Body of pancreas (tissue), 4 donors: ENCODE data around the gene DNAH1.

Experiments
- POLR2A ChIP-seq, 3 donors: fragments of 450-650 bp; IDR thresholded peaks; one replicate each; pipeline ENCODE4 v1.6.1; 2016; ENCODE audit warnings: antibody characterized with exemption in 3 of 3, mild to moderate bottlenecking in 2 of 3
- TF ChIP-seq, protein P1 (sequence below), 7 experiments: fragments of 450-650 bp in 4 of 7; fragments of 200-600 bp in 3 of 7; sonication (generic) in 3 of 7; IDR thresholded peaks; one replicate each; pipeline ENCODE4 v1.5.1; 2016 to 2019; ENCODE audit warnings: antibody characterized with exemption in 7 of 7

DNA sequence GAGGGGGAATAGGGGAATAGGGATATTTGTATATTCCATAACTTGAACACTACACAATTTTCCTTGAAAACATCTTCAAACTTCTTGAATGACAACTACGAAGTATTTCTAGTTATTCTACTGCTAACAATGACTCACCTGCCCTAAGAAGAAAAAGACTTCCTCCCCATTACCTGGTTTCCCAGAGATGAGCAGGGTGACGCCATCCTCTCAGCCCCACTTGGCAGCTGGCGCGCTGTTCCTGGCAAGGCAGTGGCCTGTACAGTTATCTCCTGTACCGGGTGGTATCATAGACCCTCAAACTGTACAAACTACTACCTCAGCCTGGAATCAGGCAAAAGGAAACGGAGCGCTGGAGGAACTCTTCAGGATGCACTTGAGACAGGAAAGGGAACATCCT, 48.1 kb upstream of the DNAH1 start:
- no peak for TF ChIP-seq POLR2A (IDR thresholded peaks at IDR 0.05)
- TF ChIP-seq, protein P1, sequence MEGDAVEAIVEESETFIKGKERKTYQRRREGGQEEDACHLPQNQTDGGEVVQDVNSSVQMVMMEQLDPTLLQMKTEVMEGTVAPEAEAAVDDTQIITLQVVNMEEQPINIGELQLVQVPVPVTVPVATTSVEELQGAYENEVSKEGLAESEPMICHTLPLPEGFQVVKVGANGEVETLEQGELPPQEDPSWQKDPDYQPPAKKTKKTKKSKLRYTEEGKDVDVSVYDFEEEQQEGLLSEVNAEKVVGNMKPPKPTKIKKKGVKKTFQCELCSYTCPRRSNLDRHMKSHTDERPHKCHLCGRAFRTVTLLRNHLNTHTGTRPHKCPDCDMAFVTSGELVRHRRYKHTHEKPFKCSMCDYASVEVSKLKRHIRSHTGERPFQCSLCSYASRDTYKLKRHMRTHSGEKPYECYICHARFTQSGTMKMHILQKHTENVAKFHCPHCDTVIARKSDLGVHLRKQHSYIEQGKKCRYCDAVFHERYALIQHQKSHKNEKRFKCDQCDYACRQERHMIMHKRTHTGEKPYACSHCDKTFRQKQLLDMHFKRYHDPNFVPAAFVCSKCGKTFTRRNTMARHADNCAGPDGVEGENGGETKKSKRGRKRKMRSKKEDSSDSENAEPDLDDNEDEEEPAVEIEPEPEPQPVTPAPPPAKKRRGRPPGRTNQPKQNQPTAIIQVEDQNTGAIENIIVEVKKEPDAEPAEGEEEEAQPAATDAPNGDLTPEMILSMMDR (IDR thresholded peaks at IDR 0.05): no peak
